ENCODE measurements around the gene AGBL4.

GRCh38 chr1:48532976-48533375 lies 1490.8 kb downstream of the AGBL4 start:
- TF ChIP-seq, protein P1, sequence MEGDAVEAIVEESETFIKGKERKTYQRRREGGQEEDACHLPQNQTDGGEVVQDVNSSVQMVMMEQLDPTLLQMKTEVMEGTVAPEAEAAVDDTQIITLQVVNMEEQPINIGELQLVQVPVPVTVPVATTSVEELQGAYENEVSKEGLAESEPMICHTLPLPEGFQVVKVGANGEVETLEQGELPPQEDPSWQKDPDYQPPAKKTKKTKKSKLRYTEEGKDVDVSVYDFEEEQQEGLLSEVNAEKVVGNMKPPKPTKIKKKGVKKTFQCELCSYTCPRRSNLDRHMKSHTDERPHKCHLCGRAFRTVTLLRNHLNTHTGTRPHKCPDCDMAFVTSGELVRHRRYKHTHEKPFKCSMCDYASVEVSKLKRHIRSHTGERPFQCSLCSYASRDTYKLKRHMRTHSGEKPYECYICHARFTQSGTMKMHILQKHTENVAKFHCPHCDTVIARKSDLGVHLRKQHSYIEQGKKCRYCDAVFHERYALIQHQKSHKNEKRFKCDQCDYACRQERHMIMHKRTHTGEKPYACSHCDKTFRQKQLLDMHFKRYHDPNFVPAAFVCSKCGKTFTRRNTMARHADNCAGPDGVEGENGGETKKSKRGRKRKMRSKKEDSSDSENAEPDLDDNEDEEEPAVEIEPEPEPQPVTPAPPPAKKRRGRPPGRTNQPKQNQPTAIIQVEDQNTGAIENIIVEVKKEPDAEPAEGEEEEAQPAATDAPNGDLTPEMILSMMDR (IDR thresholded peaks at IDR 0.05), result no peak
- no peak for TF ChIP-seq POLR2AphosphoS5 (IDR thresholded peaks at IDR 0.05)
